WERI-Rb-1 (cell line): Measurements from ENCODE around the gene RBM23.

Experiments used
- DNase-seq: peaks from one replicate; pipeline ENCODE4 v3.0.0-alpha.2; 2020
- H3K27ac ChIP-seq: fragments of 250-450 bp; sonication (Bioruptor Pico); 2 replicates; pipeline ENCODE4 v1.5.1; 2020; ENCODE audit warnings: mild to moderate bottlenecking, moderate library complexity
- H3K27me3 ChIP-seq: fragments of 250-450 bp; sonication (Bioruptor Pico); 2 replicates; pipeline ENCODE4 v1.5.1; 2021; ENCODE audit warnings: mild to moderate bottlenecking, low read depth, moderate library complexity; ENCODE audit not compliant: insufficient read depth, severe bottlenecking
- H3K36me3 ChIP-seq: fragments of 250-450 bp; sonication (Bioruptor Pico); 2 replicates; pipeline ENCODE4 v1.5.1; 2020; ENCODE audit warnings: mild to moderate bottlenecking, moderate library complexity
- H3K4me3 ChIP-seq: 2 replicates; pipeline ENCODE4 v1.5.1; 2011; ENCODE audit warnings: low read depth, mild to moderate bottlenecking, control low read depth, low read length
- H3K9me3 ChIP-seq: fragments of 250-450 bp; sonication (Bioruptor Pico); 2 replicates; pipeline ENCODE4 v1.5.1; 2021; ENCODE audit warnings: mild to moderate bottlenecking, moderate library complexity; ENCODE audit not compliant: severe bottlenecking
- CTCF ChIP-seq: IDR thresholded peaks from 2 replicates; pipeline ENCODE4 v1.5.1; 2011; ENCODE audit warnings: low read depth, mild to moderate bottlenecking, control low read depth, inconsistent platforms, low read length

The RBM23 gene

GRCh38 chr14:22929961-22930364, 11.0 kb upstream of the RBM23 start:
- no peak for DNase-seq
- Histone ChIP-seq H3K27me3 (no peaks in the 10 kb centered on the region), H3K36me3 (peaks cover 19% of the 10 kb centered on the region), H3K9me3 (no peaks in the 10 kb centered on the region), H3K4me3 (peak overlapping the region; percentile 70), H3K27ac (peak overlapping the region; percentile 25)
- no peak for TF ChIP-seq CTCF

- no peaks in the 10 kb centered on the region for H3K27me3 ChIP-seq
- no peak for TF ChIP-seq CTCF
- peak within 1 kb of the TSS; percentile 84 for H3K27ac ChIP-seq
- peak; percentile 99 for DNase-seq
- peak within 1 kb of the TSS; percentile 88 for H3K4me3 ChIP-seq
- H3K9me3 ChIP-seq: no peaks in the 10 kb centered on the region
- peaks cover 25% of the 10 kb centered on the region for H3K36me3 ChIP-seq
Measured at GRCh38 chr14:22929104-22929960, 10.4 kb upstream of the RBM23 start, which contains the start of gene PRMT5. Gene PRMT5, minus strand, starts transcription at chr14:22929376. Its CDS starts 15 bp downstream, at chr14:22929361.

GRCh38 chr14:22928237-22929103, 9.5 kb upstream of the RBM23 start:
- Histone ChIP-seq H3K4me3 (peak overlapping the region; percentile 88), H3K9me3 (no peaks in the 10 kb centered on the region), H3K27me3 (no peaks in the 10 kb centered on the region), H3K36me3 (peaks cover 33% of the 10 kb centered on the region), H3K27ac (peak overlapping the region; percentile 84)
- no peak for TF ChIP-seq CTCF
- DNase-seq: no peak

- H3K27ac ChIP-seq: no peak overlapping the region
Measured at GRCh38 chr14:22926316-22926715, 7.4 kb upstream of the RBM23 start.

GRCh38 chr14:22925513-22925912, 6.6 kb upstream of the RBM23 start:
- TF ChIP-seq CTCF: no peak
- Histone ChIP-seq H3K36me3 (peaks cover 60% of the 10 kb centered on the region), H3K4me3 (no peak overlapping the region), H3K9me3 (no peaks in the 10 kb centered on the region), H3K27ac (no peak overlapping the region), H3K27me3 (no peaks in the 10 kb centered on the region)
- no peak for DNase-seq

More at GRCh38 chr14:22926316-22926715, 7.4 kb upstream of the RBM23 start:
- DNase-seq: no peak
- TF ChIP-seq CTCF: no peak
- no peak overlapping the region for H3K4me3 ChIP-seq
- no peaks in the 10 kb centered on the region for H3K9me3 ChIP-seq
- no peaks in the 10 kb centered on the region for H3K27me3 ChIP-seq
- H3K36me3 ChIP-seq: peaks cover 52% of the 10 kb centered on the region
